Stimulated activated CD4-positive, alpha-beta T cell treated with anti-CD3 and anti-CD28 coated beads, Interleukin-12 subunit alpha, Interleukin-12 subunit beta, amount 100 ng/mL, for 24 hours (primary cell): ENCODE data around the gene SOX21.

Experiments
- DNase-seq, 2 experiments: peaks; one replicate each; pipeline ENCODE4 v3.0.0-alpha.2; 2020; ENCODE audit warnings: low read depth in 2 of 2

SOX21 gene

GRCh38 chr13:94679614-94680013 lies 32.7 kb downstream of the SOX21 start:
- DNase-seq = no peak

- DNase-seq = no peak
These were observed 33.5 kb downstream of the SOX21 start for GRCh38 chr13:94678845-94679244.

- no peak for DNase-seq
These were observed 34.5 kb downstream of the SOX21 start for GRCh38 chr13:94677799-94678198.

DNA sequence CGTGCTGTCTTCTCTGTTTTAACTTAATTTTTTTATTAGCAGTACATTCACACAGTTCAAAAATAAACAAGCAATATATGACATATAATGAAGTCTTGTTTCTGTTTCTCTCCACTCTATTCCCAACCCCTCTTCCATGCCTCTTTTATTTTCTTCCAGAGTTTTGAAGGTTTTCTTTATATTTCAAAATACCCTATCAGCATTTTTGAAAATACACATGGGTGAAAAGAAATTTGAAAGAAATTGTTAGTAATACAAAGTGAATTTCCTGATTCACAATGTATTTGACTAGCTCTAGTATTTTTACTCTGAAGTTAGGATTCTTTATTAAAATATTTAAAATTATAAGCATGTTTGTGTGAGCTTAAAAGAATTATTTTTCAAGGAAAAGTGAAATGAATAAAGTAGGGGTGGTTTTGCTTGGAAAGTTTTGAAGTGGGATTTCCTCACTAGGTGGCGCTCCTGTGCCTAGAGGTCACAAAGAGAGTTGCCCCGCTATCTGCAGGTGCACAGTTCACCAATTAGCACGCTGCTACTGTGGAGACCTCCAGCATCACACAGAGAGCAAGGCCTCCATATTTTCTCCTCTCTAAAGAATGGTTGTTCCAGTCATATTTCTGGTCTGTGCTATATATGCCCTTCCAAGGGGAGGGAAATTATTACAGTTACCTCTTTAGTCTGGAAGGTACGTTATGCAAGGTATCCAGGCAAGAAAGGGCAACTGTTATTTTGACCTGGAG lies 37.6 kb downstream of the SOX21 start:
- DNase-seq = peak; percentile 18 to 62

DNA sequence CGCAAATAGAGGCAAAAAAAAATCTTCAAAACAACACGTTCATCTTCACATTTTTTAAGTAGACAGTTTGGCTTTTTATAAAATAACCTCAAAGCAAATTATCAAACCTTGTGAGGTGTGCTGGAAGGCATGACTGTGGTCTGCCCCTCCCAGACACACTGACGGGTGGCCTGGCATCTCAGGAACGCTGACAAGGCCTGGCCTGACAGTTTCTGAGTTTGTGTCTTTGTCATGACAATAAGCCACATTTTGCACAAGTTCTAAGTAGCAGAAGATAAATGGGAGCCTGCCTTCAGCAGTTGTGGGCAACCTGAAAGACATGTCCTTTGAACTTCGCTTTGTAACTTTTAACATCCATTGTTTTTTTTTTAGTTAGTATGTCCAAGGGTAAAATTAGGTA lies 38.5 kb downstream of the SOX21 start:
- DNase-seq = no peak

- no peak for DNase-seq
These were observed 39.9 kb downstream of the SOX21 start for GRCh38 chr13:94672400-94672799.

DNA sequence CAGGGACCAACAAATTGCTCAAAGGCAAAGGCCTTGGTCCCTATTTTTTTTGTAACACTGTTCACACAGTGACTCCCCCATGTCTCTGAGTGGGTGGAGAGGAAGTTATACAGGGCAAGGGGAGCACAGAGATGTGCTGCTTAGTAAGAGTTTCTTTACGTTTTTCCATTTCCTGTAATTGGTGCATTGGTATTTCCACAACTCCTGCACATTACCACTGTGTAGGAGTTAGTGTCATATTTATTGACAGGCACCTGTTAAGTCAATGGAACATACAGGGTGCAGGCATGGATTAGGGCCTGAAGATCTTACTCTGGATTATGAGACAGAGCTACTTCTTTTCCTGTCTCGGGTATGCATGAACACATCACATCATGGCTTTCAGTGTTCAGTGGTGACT lies 45.2 kb downstream of the SOX21 start:
- DNase-seq = no peak

DNA sequence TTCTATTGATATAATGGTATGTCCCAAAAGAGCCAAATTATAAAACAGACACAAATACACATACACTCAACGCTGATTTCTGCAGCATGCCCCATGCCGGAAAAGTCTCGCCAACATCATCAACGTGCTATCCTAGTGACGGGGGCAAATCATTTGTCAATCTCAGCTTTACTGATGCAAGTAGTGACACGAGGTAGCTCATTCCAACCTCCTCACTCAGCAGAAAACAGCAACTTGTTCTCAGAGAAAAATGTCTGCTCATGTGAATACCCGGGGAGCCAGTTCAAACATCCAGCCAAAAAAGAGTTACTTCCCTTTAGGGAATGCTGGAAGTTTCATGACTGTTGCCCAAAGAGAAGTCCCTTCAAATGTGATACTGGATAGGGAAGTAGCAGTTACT lies 46.3 kb downstream of the SOX21 start:
- no peak for DNase-seq

GRCh38 chr13:94664889-94665288 lies 47.5 kb downstream of the SOX21 start:
- DNase-seq = no peak

- DNase-seq = no peak
These were observed 49.9 kb downstream of the SOX21 start for GRCh38 chr13:94662274-94662945.

GRCh38 chr13:94661406-94661805 lies 50.9 kb downstream of the SOX21 start:
- DNase-seq = no peak

GRCh38 chr13:94660695-94661326 lies 51.5 kb downstream of the SOX21 start:
- no peak for DNase-seq
